ENCODE results near the gene MTMR2.

MTMR2 gene

DNA sequence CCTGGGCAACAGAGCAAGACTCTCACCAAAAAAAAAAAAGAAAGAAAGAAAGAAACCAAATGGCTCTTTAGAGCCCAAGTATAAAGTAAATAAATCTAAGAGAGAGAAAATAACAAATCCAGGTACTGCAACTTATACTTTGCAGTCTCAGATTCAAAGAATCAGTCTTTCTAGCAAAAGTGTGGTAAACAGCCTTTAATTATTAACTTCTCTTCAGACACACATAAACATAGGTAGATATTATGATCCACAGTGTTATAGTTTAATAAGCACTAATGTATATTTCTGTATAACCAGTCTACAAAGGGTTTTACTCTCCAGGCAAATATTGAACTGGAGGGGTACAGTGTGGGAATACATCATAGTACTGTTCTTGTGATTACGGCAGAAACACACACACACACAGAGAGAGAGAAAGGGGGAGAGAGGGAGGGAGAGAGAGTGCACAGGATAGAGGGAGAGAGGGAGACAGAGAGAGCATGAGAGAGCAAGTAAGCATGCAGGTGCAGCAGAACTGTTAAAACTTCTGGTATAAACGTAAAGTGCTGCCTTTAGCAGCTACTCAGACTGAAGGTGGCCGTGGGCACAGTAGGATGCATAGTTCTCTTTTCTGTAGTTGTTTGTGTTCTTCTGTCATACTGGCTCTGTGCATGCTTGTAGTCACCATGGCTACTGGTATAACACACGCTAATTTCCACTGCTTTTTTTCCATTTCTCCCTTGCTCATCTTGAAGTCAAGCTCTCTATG, 32.3 kb downstream of the MTMR2 start:
- TF ChIP-seq, protein P1, sequence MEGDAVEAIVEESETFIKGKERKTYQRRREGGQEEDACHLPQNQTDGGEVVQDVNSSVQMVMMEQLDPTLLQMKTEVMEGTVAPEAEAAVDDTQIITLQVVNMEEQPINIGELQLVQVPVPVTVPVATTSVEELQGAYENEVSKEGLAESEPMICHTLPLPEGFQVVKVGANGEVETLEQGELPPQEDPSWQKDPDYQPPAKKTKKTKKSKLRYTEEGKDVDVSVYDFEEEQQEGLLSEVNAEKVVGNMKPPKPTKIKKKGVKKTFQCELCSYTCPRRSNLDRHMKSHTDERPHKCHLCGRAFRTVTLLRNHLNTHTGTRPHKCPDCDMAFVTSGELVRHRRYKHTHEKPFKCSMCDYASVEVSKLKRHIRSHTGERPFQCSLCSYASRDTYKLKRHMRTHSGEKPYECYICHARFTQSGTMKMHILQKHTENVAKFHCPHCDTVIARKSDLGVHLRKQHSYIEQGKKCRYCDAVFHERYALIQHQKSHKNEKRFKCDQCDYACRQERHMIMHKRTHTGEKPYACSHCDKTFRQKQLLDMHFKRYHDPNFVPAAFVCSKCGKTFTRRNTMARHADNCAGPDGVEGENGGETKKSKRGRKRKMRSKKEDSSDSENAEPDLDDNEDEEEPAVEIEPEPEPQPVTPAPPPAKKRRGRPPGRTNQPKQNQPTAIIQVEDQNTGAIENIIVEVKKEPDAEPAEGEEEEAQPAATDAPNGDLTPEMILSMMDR (IDR thresholded peaks at IDR 0.05; ENCODE audit: insufficient read depth, low read length), result no peak
- no peak for TF ChIP-seq SPI1 (IDR thresholded peaks at IDR 0.05; ENCODE audit: borderline replicate concordance, low read depth)
- TF ChIP-seq POLR2AphosphoS5 (IDR thresholded peaks at IDR 0.05; ENCODE audit: low read depth), result no peak
- TF ChIP-seq, protein P2, sequence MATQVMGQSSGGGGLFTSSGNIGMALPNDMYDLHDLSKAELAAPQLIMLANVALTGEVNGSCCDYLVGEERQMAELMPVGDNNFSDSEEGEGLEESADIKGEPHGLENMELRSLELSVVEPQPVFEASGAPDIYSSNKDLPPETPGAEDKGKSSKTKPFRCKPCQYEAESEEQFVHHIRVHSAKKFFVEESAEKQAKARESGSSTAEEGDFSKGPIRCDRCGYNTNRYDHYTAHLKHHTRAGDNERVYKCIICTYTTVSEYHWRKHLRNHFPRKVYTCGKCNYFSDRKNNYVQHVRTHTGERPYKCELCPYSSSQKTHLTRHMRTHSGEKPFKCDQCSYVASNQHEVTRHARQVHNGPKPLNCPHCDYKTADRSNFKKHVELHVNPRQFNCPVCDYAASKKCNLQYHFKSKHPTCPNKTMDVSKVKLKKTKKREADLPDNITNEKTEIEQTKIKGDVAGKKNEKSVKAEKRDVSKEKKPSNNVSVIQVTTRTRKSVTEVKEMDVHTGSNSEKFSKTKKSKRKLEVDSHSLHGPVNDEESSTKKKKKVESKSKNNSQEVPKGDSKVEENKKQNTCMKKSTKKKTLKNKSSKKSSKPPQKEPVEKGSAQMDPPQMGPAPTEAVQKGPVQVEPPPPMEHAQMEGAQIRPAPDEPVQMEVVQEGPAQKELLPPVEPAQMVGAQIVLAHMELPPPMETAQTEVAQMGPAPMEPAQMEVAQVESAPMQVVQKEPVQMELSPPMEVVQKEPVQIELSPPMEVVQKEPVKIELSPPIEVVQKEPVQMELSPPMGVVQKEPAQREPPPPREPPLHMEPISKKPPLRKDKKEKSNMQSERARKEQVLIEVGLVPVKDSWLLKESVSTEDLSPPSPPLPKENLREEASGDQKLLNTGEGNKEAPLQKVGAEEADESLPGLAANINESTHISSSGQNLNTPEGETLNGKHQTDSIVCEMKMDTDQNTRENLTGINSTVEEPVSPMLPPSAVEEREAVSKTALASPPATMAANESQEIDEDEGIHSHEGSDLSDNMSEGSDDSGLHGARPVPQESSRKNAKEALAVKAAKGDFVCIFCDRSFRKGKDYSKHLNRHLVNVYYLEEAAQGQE (IDR thresholded peaks at IDR 0.05; ENCODE audit: insufficient replicate concordance, low read depth), result no peak
- no peak for TF ChIP-seq GABPA (IDR thresholded peaks at IDR 0.05; ENCODE audit: low read depth)
- Histone ChIP-seq H3K27me3 (ENCODE audit: insufficient read depth, poor library complexity, severe bottlenecking) (no peaks in the 10 kb centered on the region), H3K4me3 (replicated peaks; ENCODE audit: insufficient read depth, low read length) (no peak overlapping the region), H3K27ac (replicated peaks) (no peak overlapping the region)
- DNase-seq (ENCODE audit: low read depth in 1 of 2, low spot score in 1 of 2), result peak in 1 of 2 experiments; percentile 1

DNA sequence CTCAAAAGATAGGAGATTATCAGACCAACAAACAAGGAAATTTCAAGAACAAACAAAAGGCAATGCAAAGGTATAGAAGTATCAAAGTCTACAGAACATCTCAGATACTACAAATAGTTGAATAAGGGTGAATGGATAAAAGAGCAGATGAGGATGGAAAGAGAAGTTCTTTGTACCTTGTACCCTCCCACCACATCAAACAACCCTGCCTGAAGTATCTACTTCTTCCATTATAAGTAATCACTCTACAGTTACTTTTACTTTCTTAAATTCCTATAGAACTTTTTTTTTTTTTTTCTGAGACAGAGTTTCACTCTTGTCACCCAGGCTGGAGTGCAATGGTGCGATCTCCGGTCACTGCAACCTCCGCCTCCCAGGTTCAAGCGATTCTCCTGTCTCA, 35.1 kb downstream of the MTMR2 start:
- no peak for DNase-seq (ENCODE audit: low read depth in 1 of 2, low spot score in 1 of 2)
- TF ChIP-seq POLR2AphosphoS5 (IDR thresholded peaks at IDR 0.05; ENCODE audit: low read depth) (no peak), GABPA (IDR thresholded peaks at IDR 0.05; ENCODE audit: low read depth) (no peak), SPI1 (IDR thresholded peaks at IDR 0.05; ENCODE audit: borderline replicate concordance, low read depth) (no peak)
- TF ChIP-seq, protein P2 (IDR thresholded peaks at IDR 0.05; ENCODE audit: insufficient replicate concordance, low read depth), result no peak
- TF ChIP-seq, protein P1 (IDR thresholded peaks at IDR 0.05; ENCODE audit: insufficient read depth, low read length), result no peak
- Histone ChIP-seq H3K4me3 (replicated peaks; ENCODE audit: insufficient read depth, low read length) (no peak overlapping the region), H3K27me3 (ENCODE audit: insufficient read depth, poor library complexity, severe bottlenecking) (no peaks in the 10 kb centered on the region), H3K27ac (replicated peaks) (no peak overlapping the region)

DNA sequence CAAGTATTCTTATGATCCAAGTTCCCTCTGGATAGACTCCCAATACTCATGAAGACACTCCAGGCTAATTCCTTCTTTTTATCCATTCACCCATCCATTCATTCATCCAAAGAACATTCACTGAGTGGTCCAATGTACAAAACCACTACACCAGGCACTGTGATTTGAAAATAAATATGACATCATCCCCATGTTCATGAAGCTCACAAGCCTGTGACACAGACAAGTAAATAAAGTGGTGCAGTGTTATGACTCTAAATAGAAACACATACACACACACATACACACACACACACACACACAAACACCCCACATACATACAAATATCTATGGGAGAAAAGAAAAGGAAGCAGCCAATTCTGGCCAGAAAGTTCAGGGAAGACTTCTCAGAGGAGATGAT, 35.5 kb downstream of the MTMR2 start:
- no peak overlapping the region for H3K27ac ChIP-seq (replicated peaks)
- DNase-seq (ENCODE audit: low read depth in 1 of 2, low spot score in 1 of 2), result no peak
- TF ChIP-seq POLR2AphosphoS5 (IDR thresholded peaks at IDR 0.05; ENCODE audit: low read depth) (no peak), SPI1 (IDR thresholded peaks at IDR 0.05; ENCODE audit: borderline replicate concordance, low read depth) (no peak), GABPA (IDR thresholded peaks at IDR 0.05; ENCODE audit: low read depth) (no peak)
- TF ChIP-seq, protein P1 (IDR thresholded peaks at IDR 0.05; ENCODE audit: insufficient read depth, low read length), result no peak
- TF ChIP-seq, protein P2 (IDR thresholded peaks at IDR 0.05; ENCODE audit: insufficient replicate concordance, low read depth), result no peak

More for the DNA sequence above, 35.5 kb downstream of the MTMR2 start:
- no peak overlapping the region for H3K4me3 ChIP-seq (replicated peaks; ENCODE audit: insufficient read depth, low read length)
- H3K27me3 ChIP-seq (ENCODE audit: insufficient read depth, poor library complexity, severe bottlenecking), result no peaks in the 10 kb centered on the region
